Bronchial epithelial cell (primary cell): ENCODE results near the gene TSC22D3. TPM values are rescaled to one million over a fixed set of nuclear protein-coding genes. Genes with fewer than 3 reads are reported as not detected.
A peak's percentile ranks its signal among the peaks of the same experiment; 100 is the strongest.
"Not testable (repeated sequence)": the region's sequence is repeated elsewhere in the genome, so short reads cannot be mapped to it uniquely, and the experiment has no call there.

Experiments used
- DNase-seq: peaks from one replicate; pipeline ENCODE4 v3.0.0-alpha.2; 2010; ENCODE audit warnings: low read depth
- FAIRE-seq: peaks from 2 replicates; lab custom pipeline; 2011; peaks lifted over from hg19 to GRCh38; lab: Jason Lieb, UNC
- H3K27me3 ChIP-seq: 2 replicates; pipeline ENCODE4 v1.5.1; 2011; ENCODE audit warnings: low read length; ENCODE audit not compliant: control insufficient read depth, insufficient read depth
- H3K36me3 ChIP-seq: 2 replicates; pipeline ENCODE4 v1.5.1; 2011; ENCODE audit warnings: low read length; ENCODE audit not compliant: control insufficient read depth, insufficient read depth
- H3K4me3 ChIP-seq: 2 replicates; pipeline ENCODE4 v1.5.1; 2011; ENCODE audit warnings: mild to moderate bottlenecking, low read depth, low read length, control low read depth
- total RNA-seq: library from RNA; depleted of rRNA; stranded (reverse); fragments of >200 nt; gene quantifications from 2 replicates; pipeline ENCODE4 v1.2.1, GENCODE V29; 2014
- TF ChIP-seq, protein P1 (sequence below): IDR thresholded peaks from 2 replicates; pipeline ENCODE4 v1.5.1; 2011; ENCODE audit warnings: mild to moderate bottlenecking, moderate library complexity, low read length, control low read depth, inconsistent platforms; ENCODE audit not compliant: insufficient read depth, severe bottlenecking

Gene TSC22D3
- total RNA-seq, 1 donor from 2014 or later: 83.5 TPM

DNA sequence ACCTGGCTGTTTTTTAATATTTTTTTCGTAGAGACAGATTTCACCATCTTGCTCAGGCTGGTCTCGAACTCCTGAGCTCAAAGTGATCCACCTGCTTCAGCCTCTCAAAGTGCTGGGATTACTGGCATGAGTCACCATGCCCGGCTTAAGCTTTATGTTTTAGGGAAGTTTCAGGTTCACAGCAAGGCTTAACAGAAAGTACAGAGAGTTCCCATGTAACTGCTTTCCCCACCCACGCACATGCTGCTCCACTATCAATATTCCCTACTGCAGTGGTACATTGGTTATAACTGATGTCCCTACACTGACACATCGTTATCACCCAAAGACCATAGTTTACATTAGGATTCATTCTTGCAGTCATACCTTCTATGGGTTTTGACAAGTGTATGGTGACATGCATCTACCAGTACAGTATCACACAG, 84.6 kb downstream of the TSC22D3 start:
- no peak for DNase-seq
- TF ChIP-seq, protein P1, sequence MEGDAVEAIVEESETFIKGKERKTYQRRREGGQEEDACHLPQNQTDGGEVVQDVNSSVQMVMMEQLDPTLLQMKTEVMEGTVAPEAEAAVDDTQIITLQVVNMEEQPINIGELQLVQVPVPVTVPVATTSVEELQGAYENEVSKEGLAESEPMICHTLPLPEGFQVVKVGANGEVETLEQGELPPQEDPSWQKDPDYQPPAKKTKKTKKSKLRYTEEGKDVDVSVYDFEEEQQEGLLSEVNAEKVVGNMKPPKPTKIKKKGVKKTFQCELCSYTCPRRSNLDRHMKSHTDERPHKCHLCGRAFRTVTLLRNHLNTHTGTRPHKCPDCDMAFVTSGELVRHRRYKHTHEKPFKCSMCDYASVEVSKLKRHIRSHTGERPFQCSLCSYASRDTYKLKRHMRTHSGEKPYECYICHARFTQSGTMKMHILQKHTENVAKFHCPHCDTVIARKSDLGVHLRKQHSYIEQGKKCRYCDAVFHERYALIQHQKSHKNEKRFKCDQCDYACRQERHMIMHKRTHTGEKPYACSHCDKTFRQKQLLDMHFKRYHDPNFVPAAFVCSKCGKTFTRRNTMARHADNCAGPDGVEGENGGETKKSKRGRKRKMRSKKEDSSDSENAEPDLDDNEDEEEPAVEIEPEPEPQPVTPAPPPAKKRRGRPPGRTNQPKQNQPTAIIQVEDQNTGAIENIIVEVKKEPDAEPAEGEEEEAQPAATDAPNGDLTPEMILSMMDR: no peak
- no peak for FAIRE-seq
- Histone ChIP-seq H3K27me3 (no peaks in the 10 kb centered on the region), H3K4me3 (no peak overlapping the region), H3K36me3 (no peaks in the 10 kb centered on the region)

DNA sequence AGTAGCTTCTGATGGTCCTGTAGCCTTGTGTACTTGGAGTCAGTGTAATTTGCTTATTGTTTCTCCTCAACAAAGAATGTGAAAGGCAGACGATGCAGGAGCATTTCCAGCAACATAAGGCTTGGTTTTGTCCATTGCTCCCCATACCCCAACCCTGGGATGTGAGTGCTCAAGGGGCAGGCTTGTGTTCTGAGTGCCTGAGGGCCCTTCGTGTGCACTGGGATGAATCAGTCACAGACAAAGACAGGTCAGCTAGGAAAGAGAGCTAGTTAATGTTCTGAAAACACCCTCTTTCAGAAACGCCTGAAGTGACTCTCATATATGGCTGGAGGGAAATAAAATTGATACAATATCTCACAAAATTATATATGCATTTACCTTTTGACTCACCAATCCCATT, 88.1 kb downstream of the TSC22D3 start:
- TF ChIP-seq, protein P1: no peak
- no peak for FAIRE-seq
- Histone ChIP-seq H3K36me3 (no peaks in the 10 kb centered on the region), H3K4me3 (no peak overlapping the region), H3K27me3 (no peaks in the 10 kb centered on the region)
- DNase-seq: no peak

DNA sequence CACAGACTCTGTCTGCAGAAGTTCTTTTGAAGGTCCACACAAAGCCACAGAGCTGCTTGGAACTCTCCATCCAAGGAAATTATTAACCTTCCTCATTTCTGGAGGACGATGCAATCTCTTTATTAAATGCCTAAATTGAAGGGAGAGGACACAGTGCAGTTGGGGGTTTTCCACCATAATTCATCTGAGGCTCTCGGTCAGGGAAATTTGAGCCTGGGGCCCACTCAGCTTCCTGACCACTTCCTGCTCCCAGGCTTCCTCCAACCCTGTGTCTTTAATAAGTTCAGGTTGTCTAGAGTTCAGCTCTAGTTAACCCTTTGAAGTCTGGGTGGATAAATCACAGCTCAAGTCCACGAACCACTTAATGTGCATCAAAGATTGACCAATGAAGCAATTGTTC, 88.8 kb downstream of the TSC22D3 start:
- Histone ChIP-seq H3K27me3 (no peaks in the 10 kb centered on the region), H3K4me3 (no peak overlapping the region), H3K36me3 (no peaks in the 10 kb centered on the region)
- TF ChIP-seq, protein P1: no peak
- FAIRE-seq (no peak), DNase-seq (no peak)

DNA sequence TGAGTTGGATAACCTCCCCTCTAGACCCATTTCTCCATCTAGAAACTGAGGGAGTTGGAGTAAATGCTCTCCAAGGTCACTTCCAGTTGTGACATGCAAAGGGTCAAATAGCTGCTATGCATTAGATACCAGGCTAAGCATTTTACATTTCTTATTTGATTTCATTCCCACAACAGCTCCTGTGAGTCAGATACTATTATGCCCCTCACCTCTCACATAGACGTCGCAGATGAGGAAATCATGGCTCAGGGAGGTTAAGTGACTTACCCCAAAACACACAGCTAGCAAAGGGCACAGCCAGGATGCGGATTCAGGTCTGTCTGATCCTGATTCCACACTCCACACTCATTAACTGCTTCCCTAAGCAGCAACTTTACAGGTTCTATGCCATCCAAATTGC, 89.6 kb downstream of the TSC22D3 start:
- H3K36me3 ChIP-seq: no peaks in the 10 kb centered on the region
- no peak overlapping the region for H3K4me3 ChIP-seq
- DNase-seq (no peak), FAIRE-seq (no peak)
- TF ChIP-seq, protein P1: no peak
- no peaks in the 10 kb centered on the region for H3K27me3 ChIP-seq

DNA sequence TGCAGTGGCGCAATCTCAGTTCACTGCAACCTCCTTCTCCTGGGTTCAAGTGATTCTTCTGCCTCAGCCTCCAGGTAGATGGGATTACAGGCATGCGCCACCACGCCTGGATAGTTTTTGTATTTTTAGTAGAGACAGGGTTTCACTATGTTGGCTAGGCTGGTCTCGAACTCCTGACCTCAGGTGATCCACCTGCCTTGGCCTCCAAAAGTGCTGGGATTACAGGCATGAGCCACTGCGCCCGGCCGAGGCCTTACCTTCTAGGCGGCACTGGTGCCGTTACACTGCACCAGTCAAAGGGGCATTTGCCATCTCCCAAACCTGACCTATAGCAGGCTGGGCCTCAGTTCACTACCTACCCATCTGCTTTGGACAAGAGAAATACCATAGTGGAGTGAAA, 90.0 kb downstream of the TSC22D3 start:
- not testable (repeated sequence) for DNase-seq, FAIRE-seq, H3K4me3 ChIP-seq, H3K27me3 ChIP-seq, H3K36me3 ChIP-seq

DNA sequence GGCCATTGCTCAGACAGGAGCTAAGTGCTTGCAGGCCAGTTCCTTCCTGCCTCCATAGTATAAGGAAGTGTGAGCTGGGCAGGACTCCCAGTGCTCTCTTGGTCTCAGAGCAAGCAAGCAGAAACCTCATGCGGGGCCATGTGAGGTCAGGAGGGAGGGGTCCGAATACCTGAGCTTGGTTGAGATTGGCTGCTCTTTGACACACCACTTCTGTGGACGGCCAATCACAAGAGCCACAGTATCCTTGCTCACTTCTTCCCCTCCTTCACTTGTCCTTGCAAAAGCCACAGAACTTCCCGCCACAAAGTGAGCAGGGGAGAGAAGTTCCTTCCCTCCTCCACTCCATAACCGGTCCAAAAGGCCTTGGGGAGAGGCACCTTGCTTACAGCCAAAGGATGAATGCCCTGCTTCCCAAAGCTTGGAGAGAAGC, 90.6 kb downstream of the TSC22D3 start:
- FAIRE-seq: peak; percentile 95
- DNase-seq: peak; percentile 90

More for the DNA sequence above, 90.6 kb downstream of the TSC22D3 start:
- Histone ChIP-seq H3K27me3 (no peaks in the 10 kb centered on the region), H3K36me3 (no peaks in the 10 kb centered on the region), H3K4me3 (no peak overlapping the region)
- TF ChIP-seq, protein P1: no peak
